ENCODE results near the gene RALGPS2.

GRCh38 chr1:178862416-178862815 is 137.4 kb downstream of the RALGPS2 start:
- TF ChIP-seq CTCF (IDR thresholded peaks at IDR 0.05; ENCODE audit: insufficient read depth, low read length, poor library complexity, severe bottlenecking) (no peak), EZH2phosphoT487 (conservative IDR thresholded peaks at IDR 0.05; ENCODE audit: low read length) (no peak)

Measured in SU-DHL-6 (cell line).